ENCODE measurements around the gene CARMIL1. TPM values are rescaled to one million over a fixed set of nuclear protein-coding genes. Genes with fewer than 3 reads are reported as not detected.

Gene CARMIL1
- total RNA-seq, 2 experiments from 2014 or later: 3.9 to 4.7 TPM

- no peak overlapping the region for H3K4me3 ChIP-seq (ENCODE audit: low read length)
- no peak for DNase-seq
- no peaks in the 10 kb centered on the region for H3K9me3 ChIP-seq (ENCODE audit: control insufficient read depth in 1 of 2, insufficient read depth in 1 of 2, low read length in 2 of 2)
- intact Hi-C loops (cut with DNase I, micrococcal nuclease): no loop called here
- ChIA-PET CTCF (interaction anchor here (1.0 kb wide), 1 partner anchor 15 kb away, joined by 5 read pairs; no protein-coding TSS in a partner anchor), POLR2A (no interaction called here)
- no peak overlapping the region for H3K27ac ChIP-seq (ENCODE audit: low read depth in 1 of 2, low read length in 2 of 2)
- Mint-ChIP-seq H3K4me3 (no peak overlapping the region), H3K27me3 (no peaks in the 10 kb centered on the region), H3K9me3 (no peaks in the 10 kb centered on the region), H3K27ac (no peak overlapping the region), H3K36me3 (ENCODE audit: low read depth) (no peaks in the 10 kb centered on the region), H3K4me1 (ENCODE audit: low read depth) (no peaks in the 10 kb centered on the region)
- no peak for ATAC-seq (ENCODE audit: poor library complexity)
- H3K27me3 ChIP-seq (ENCODE audit: control insufficient read depth in 1 of 2, insufficient read depth in 2 of 2, low read length in 2 of 2): peaks cover 0 to 8% of the 10 kb centered on the region in 2 experiments
- no peak for TF ChIP-seq CTCF (IDR thresholded peaks at IDR 0.05)
- no peaks in the 10 kb centered on the region for H3K36me3 ChIP-seq (ENCODE audit: insufficient read depth, low read length)
- H3K4me1 ChIP-seq (ENCODE audit: insufficient read depth, low read length): no peaks in the 10 kb centered on the region
Observed at GRCh38 chr6:25250878-25251277, 28.3 kb upstream of the CARMIL1 start.

GRCh38 chr6:25251426-25251825 lies 27.7 kb upstream of the CARMIL1 start:
- no peaks in the 10 kb centered on the region for H3K4me1 Mint-ChIP-seq (ENCODE audit: low read depth)
- intact Hi-C loops (cut with DNase I, micrococcal nuclease): no loop called here
- CTCF ChIA-PET: interaction anchor here (1.0 kb wide), 1 partner anchor 14 kb away, joined by 5 read pairs; no protein-coding TSS in a partner anchor
- H3K9me3 ChIP-seq (ENCODE audit: control insufficient read depth in 1 of 2, insufficient read depth in 1 of 2, low read length in 2 of 2): no peaks in the 10 kb centered on the region
- no peaks in the 10 kb centered on the region for H3K4me1 ChIP-seq (ENCODE audit: insufficient read depth, low read length)
- no peak overlapping the region for H3K27ac ChIP-seq (ENCODE audit: low read depth in 1 of 2, low read length in 2 of 2)
- peaks cover 0 to 8% of the 10 kb centered on the region in 2 experiments for H3K27me3 ChIP-seq (ENCODE audit: control insufficient read depth in 1 of 2, insufficient read depth in 2 of 2, low read length in 2 of 2)
- no peak overlapping the region for H3K27ac Mint-ChIP-seq
- ATAC-seq (ENCODE audit: poor library complexity) (no peak), DNase-seq (no peak)
- POLR2A ChIA-PET: no interaction called here
- H3K4me3 ChIP-seq (ENCODE audit: low read length): no peak overlapping the region
- no peaks in the 10 kb centered on the region for H3K27me3 Mint-ChIP-seq
- no peak for TF ChIP-seq CTCF (IDR thresholded peaks at IDR 0.05)
- H3K9me3 Mint-ChIP-seq: no peaks in the 10 kb centered on the region
- H3K36me3 Mint-ChIP-seq (ENCODE audit: low read depth): no peaks in the 10 kb centered on the region
- H3K36me3 ChIP-seq (ENCODE audit: insufficient read depth, low read length): no peaks in the 10 kb centered on the region
- no peak overlapping the region for H3K4me3 Mint-ChIP-seq

- ATAC-seq (ENCODE audit: poor library complexity) (no peak), DNase-seq (no peak)
- H3K27ac Mint-ChIP-seq: no peak overlapping the region
- H3K4me3 ChIP-seq (ENCODE audit: low read length): no peak overlapping the region
- H3K4me1 Mint-ChIP-seq (ENCODE audit: low read depth): no peaks in the 10 kb centered on the region
- peaks cover 0 to 8% of the 10 kb centered on the region in 2 experiments for H3K27me3 ChIP-seq (ENCODE audit: control insufficient read depth in 1 of 2, insufficient read depth in 2 of 2, low read length in 2 of 2)
- no peaks in the 10 kb centered on the region for H3K9me3 Mint-ChIP-seq
- no peaks in the 10 kb centered on the region for H3K36me3 Mint-ChIP-seq (ENCODE audit: low read depth)
- H3K4me3 Mint-ChIP-seq: no peak overlapping the region
- H3K27ac ChIP-seq (ENCODE audit: low read depth in 1 of 2, low read length in 2 of 2): no peak overlapping the region
- H3K27me3 Mint-ChIP-seq: no peaks in the 10 kb centered on the region
- intact Hi-C loops (cut with DNase I, micrococcal nuclease): no loop called here
- POLR2A ChIA-PET: no interaction called here
- no peaks in the 10 kb centered on the region for H3K36me3 ChIP-seq (ENCODE audit: insufficient read depth, low read length)
- TF ChIP-seq CTCF (IDR thresholded peaks at IDR 0.05): no peak
- H3K9me3 ChIP-seq (ENCODE audit: control insufficient read depth in 1 of 2, insufficient read depth in 1 of 2, low read length in 2 of 2): no peaks in the 10 kb centered on the region
- no peaks in the 10 kb centered on the region for H3K4me1 ChIP-seq (ENCODE audit: insufficient read depth, low read length)
- CTCF ChIA-PET: interaction anchor here (1.2 kb wide), 1 partner anchor 7 kb away, joined by 5 read pairs; no protein-coding TSS in a partner anchor
Observed at GRCh38 chr6:25253351-25253750, 25.8 kb upstream of the CARMIL1 start.

Measured in CD4-positive, alpha-beta T cell (primary cell).